CD4-positive, alpha-beta T cell treated with Interleukin-1 beta for 1 hour (primary cell): ENCODE measurements around the gene CHST8.

Experiments
- DNase-seq, 2 donors: peaks; one replicate each; pipeline ENCODE4 v3.0.0-alpha.2; 2020 to 2022

The CHST8 gene

GRCh38 chr19:33675501-33676124, 53.9 kb downstream of the CHST8 start:
- DNase-seq, result no peak

- no peak for DNase-seq
These were observed 55.4 kb downstream of the CHST8 start for GRCh38 chr19:33676999-33677665.

- DNase-seq, result no peak
These were observed 56.1 kb downstream of the CHST8 start for GRCh38 chr19:33677745-33678426.

GRCh38 chr19:33678796-33679585, 57.2 kb downstream of the CHST8 start:
- DNase-seq, result no peak

GRCh38 chr19:33679696-33680095, 57.9 kb downstream of the CHST8 start:
- DNase-seq, result no peak

GRCh38 chr19:33681081-33681680, 59.4 kb downstream of the CHST8 start:
- no peak for DNase-seq

- no peak for DNase-seq
These were observed 62.3 kb downstream of the CHST8 start for GRCh38 chr19:33683881-33684537.

GRCh38 chr19:33684538-33685232, 62.9 kb downstream of the CHST8 start:
- DNase-seq, result no peak

GRCh38 chr19:33685541-33685940, 63.8 kb downstream of the CHST8 start:
- DNase-seq, result no peak

- no peak for DNase-seq
These were observed 64.5 kb downstream of the CHST8 start for GRCh38 chr19:33686262-33686661.

- no peak for DNase-seq
These were observed 65.1 kb downstream of the CHST8 start for GRCh38 chr19:33686687-33687480.

- no peak for DNase-seq
These were observed 65.9 kb downstream of the CHST8 start for GRCh38 chr19:33687481-33688170.

GRCh38 chr19:33688171-33688992, 66.6 kb downstream of the CHST8 start:
- DNase-seq, result no peak

- DNase-seq, result no peak
These were observed 67.5 kb downstream of the CHST8 start for GRCh38 chr19:33689138-33689746.

GRCh38 chr19:33689868-33690267, 68.1 kb downstream of the CHST8 start:
- DNase-seq, result no peak

GRCh38 chr19:33690378-33691029, 68.8 kb downstream of the CHST8 start:
- no peak for DNase-seq

GRCh38 chr19:33691030-33691427, 69.3 kb downstream of the CHST8 start:
- DNase-seq, result no peak

- DNase-seq, result no peak
These were observed 70.0 kb downstream of the CHST8 start for GRCh38 chr19:33691736-33692135.
